Right lobe of liver (tissue), 4 donors: Measurements from ENCODE around the gene RPL9.

ENCODE experiments used
- POLR2A ChIP-seq: fragments of 450-650 bp; IDR thresholded peaks from one replicate; pipeline ENCODE4 v1.6.1; 2017; ENCODE audit warnings: antibody characterized with exemption, mild to moderate bottlenecking
- TF ChIP-seq, protein P1 (sequence below), 4 donors: fragments of 200-600 bp in 3 of 4; fragments of 450-650 bp in 1 of 4; IDR thresholded peaks; one replicate each; pipeline versions ENCODE4 v1.5.1 to v1.8.0; 2016 to 2022; ENCODE audit warnings: antibody characterized with exemption in 4 of 4, mild to moderate bottlenecking in 2 of 4
- donor health status: DM: no; HTN: no; CAD: no.
- donor health status: DM: no; HTN: no; CAD: no.
- donor health status: DM: no; HTN: yes; CAD: no.

DNA sequence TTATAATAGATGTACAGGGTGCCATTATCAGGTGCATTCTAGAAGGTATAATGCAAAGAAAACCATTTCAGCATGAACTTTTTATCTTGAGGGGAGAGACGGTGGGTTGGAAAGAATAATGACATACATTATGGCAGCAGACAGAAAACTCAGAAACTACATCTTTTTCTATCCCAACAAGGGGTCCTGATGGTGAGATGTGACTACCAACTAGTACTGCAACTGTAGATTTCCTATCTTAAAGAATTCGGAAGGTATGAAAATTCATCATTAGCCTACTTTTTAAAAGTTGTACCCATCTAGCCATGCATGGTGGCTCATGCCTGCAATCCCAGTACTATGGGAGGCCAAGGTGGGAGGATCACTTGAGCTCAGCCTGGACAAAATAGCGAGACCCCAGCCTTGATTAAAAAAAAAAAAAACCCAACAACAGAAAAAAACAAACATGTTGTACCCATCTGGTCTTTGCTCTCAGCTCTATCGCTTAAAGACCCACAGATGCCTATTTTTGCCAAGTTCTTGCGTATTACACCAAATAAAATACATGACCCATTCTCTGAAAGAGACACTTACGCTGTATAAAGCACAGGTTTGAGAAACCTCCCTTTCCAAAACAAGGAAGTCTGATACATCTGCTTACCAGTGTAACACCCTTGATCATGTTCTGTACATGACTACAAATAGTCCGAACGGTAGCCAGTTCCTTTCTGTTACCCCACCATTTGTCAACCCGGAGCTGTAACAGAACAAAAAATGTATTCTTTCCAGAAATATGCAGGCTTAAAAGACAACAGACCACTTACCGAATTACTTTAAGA is 1.6 kb downstream of the RPL9 start:
- TF ChIP-seq, protein P1, sequence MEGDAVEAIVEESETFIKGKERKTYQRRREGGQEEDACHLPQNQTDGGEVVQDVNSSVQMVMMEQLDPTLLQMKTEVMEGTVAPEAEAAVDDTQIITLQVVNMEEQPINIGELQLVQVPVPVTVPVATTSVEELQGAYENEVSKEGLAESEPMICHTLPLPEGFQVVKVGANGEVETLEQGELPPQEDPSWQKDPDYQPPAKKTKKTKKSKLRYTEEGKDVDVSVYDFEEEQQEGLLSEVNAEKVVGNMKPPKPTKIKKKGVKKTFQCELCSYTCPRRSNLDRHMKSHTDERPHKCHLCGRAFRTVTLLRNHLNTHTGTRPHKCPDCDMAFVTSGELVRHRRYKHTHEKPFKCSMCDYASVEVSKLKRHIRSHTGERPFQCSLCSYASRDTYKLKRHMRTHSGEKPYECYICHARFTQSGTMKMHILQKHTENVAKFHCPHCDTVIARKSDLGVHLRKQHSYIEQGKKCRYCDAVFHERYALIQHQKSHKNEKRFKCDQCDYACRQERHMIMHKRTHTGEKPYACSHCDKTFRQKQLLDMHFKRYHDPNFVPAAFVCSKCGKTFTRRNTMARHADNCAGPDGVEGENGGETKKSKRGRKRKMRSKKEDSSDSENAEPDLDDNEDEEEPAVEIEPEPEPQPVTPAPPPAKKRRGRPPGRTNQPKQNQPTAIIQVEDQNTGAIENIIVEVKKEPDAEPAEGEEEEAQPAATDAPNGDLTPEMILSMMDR (IDR thresholded peaks at IDR 0.05): no peak
- TF ChIP-seq POLR2A: no peak
